HG03571 (cell line): ENCODE measurements around the gene PTPRN2.

Experiments used
- ATAC-seq: cut with Tn5 transposase; IDR thresholded peaks from one replicate; pipeline ENCODE4 v1.9.1; 2021; ENCODE audit not compliant: unreplicated experiment

Gene PTPRN2

GRCh38 chr7:157865351-157866165 lies 722.1 kb downstream of the PTPRN2 start:
- ATAC-seq: no peak

- no peak for ATAC-seq
These were observed 722.7 kb downstream of the PTPRN2 start for GRCh38 chr7:157864911-157865310.

- ATAC-seq: no peak
These were observed 723.5 kb downstream of the PTPRN2 start for GRCh38 chr7:157863906-157864810.

GRCh38 chr7:157863176-157863575 lies 724.4 kb downstream of the PTPRN2 start:
- ATAC-seq: no peak

- no peak for ATAC-seq
These were observed 724.9 kb downstream of the PTPRN2 start for GRCh38 chr7:157862731-157863130.

- no peak for ATAC-seq
These were observed 726.1 kb downstream of the PTPRN2 start for GRCh38 chr7:157861551-157861950.

GRCh38 chr7:157861031-157861491 lies 726.6 kb downstream of the PTPRN2 start:
- no peak for ATAC-seq

GRCh38 chr7:157860406-157860805 lies 727.2 kb downstream of the PTPRN2 start:
- ATAC-seq: no peak

- ATAC-seq: no peak
These were observed 727.7 kb downstream of the PTPRN2 start for GRCh38 chr7:157859915-157860314.

- no peak for ATAC-seq
These were observed 730.0 kb downstream of the PTPRN2 start for GRCh38 chr7:157857578-157858075.

- no peak for ATAC-seq
These were observed 730.6 kb downstream of the PTPRN2 start for GRCh38 chr7:157856873-157857577.

GRCh38 chr7:157855452-157856213 lies 732.0 kb downstream of the PTPRN2 start:
- no peak for ATAC-seq

- ATAC-seq: no peak
These were observed 732.6 kb downstream of the PTPRN2 start for GRCh38 chr7:157855016-157855415.

GRCh38 chr7:157854066-157854891 lies 733.3 kb downstream of the PTPRN2 start:
- ATAC-seq: no peak

GRCh38 chr7:157853789-157854065 lies 733.9 kb downstream of the PTPRN2 start:
- ATAC-seq: no peak

GRCh38 chr7:157853076-157853788 lies 734.4 kb downstream of the PTPRN2 start:
- ATAC-seq: no peak

- ATAC-seq: no peak
These were observed 736.0 kb downstream of the PTPRN2 start for GRCh38 chr7:157851501-157852067.
